OCI-LY7 (cell line): Measurements from ENCODE around the gene TC2N.

ENCODE experiments used
- EZH2phosphoT487 ChIP-seq: fragments of 200-600 bp; sonication (generic); IDR thresholded peaks from 2 replicates; pipeline ENCODE4 v1.6.1; 2018; ENCODE audit warnings: low read depth, borderline replicate concordance, mild to moderate bottlenecking, mixed run types, antibody characterized with exemption, low read length, moderate library complexity, mixed read lengths
- TF ChIP-seq, protein P1 (sequence below): fragments of 200-600 bp; sonication (generic); conservative IDR thresholded peaks from 2 replicates; pipeline ENCODE4 v1.5.1; 2014; ENCODE audit warnings: mild to moderate bottlenecking, antibody characterized with exemption, low read length, moderate library complexity, mixed read lengths

- TF ChIP-seq, protein P1, sequence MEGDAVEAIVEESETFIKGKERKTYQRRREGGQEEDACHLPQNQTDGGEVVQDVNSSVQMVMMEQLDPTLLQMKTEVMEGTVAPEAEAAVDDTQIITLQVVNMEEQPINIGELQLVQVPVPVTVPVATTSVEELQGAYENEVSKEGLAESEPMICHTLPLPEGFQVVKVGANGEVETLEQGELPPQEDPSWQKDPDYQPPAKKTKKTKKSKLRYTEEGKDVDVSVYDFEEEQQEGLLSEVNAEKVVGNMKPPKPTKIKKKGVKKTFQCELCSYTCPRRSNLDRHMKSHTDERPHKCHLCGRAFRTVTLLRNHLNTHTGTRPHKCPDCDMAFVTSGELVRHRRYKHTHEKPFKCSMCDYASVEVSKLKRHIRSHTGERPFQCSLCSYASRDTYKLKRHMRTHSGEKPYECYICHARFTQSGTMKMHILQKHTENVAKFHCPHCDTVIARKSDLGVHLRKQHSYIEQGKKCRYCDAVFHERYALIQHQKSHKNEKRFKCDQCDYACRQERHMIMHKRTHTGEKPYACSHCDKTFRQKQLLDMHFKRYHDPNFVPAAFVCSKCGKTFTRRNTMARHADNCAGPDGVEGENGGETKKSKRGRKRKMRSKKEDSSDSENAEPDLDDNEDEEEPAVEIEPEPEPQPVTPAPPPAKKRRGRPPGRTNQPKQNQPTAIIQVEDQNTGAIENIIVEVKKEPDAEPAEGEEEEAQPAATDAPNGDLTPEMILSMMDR = no peak
- TF ChIP-seq EZH2phosphoT487 = no peak
These were observed 6.2 kb downstream of the TC2N start for GRCh38 chr14:91861091-91861490.
